GM23248 (cell line): Measurements from ENCODE around the gene RPS19. TPM values are rescaled to one million over a fixed set of nuclear protein-coding genes. Genes with fewer than 3 reads are reported as not detected.

Experiments used
- DNase-seq: peaks from one replicate; pipeline ENCODE4 v3.0.0-alpha.2; 2015
- H2AFZ ChIP-seq: fragments of 200-600 bp; sonication (generic); 2 replicates; pipeline ENCODE4 v1.6.1; 2016; ENCODE audit warnings: antibody characterized with exemption
- H3F3A ChIP-seq: fragments of 200-600 bp; sonication (generic); 2 replicates; pipeline ENCODE4 v1.6.1; 2016; ENCODE audit warnings: mild to moderate bottlenecking, antibody characterized with exemption, mixed run types; ENCODE audit not compliant: insufficient read depth
- H3K27ac ChIP-seq: fragments of 200-600 bp; sonication (generic); 2 replicates; pipeline ENCODE4 v1.5.1; 2016; ENCODE audit warnings: mild to moderate bottlenecking
- H3K27me3 ChIP-seq: fragments of 200-600 bp; sonication (generic); replicated peaks from 2 replicates; pipeline ENCODE4 v1.6.1; 2016; ENCODE audit warnings: mild to moderate bottlenecking; ENCODE audit not compliant: insufficient read depth
- H3K36me3 ChIP-seq: fragments of 200-600 bp; sonication (generic); 2 replicates; pipeline ENCODE4 v1.6.1; 2016; ENCODE audit warnings: low read depth, mild to moderate bottlenecking
- H3K4me1 ChIP-seq: fragments of 200-600 bp; sonication (generic); 2 replicates; pipeline ENCODE4 v1.6.1; 2016; ENCODE audit warnings: mild to moderate bottlenecking; ENCODE audit not compliant: insufficient read depth
- H3K4me2 ChIP-seq: fragments of 200-600 bp; sonication (generic); one replicate; pipeline ENCODE4 v1.6.1; 2016; ENCODE audit warnings: mild to moderate bottlenecking; ENCODE audit not compliant: unreplicated experiment
- H3K4me3 ChIP-seq: fragments of 200-600 bp; sonication (generic); 2 replicates; pipeline ENCODE4 v1.5.1; 2016; ENCODE audit warnings: mild to moderate bottlenecking
- H3K79me2 ChIP-seq: fragments of 200-600 bp; sonication (generic); 2 replicates; pipeline ENCODE4 v1.6.1; 2016; ENCODE audit warnings: mild to moderate bottlenecking; ENCODE audit not compliant: insufficient read depth
- H3K9ac ChIP-seq: fragments of 200-600 bp; sonication (generic); 2 replicates; pipeline ENCODE4 v1.6.1; 2016; ENCODE audit warnings: mild to moderate bottlenecking
- H3K9me2 ChIP-seq: fragments of 200-600 bp; sonication (generic); 2 replicates; pipeline ENCODE4 v1.6.1; 2016; ENCODE audit warnings: mixed run types, mild to moderate bottlenecking, moderate library complexity; ENCODE audit not compliant: insufficient read depth
- H3K9me3 ChIP-seq: fragments of 200-600 bp; sonication (generic); one replicate; pipeline ENCODE4 v1.6.1; 2017; ENCODE audit warnings: low read depth
- H4K20me1 ChIP-seq: fragments of 200-600 bp; sonication (generic); 2 replicates; pipeline ENCODE4 v1.6.0; 2016; ENCODE audit not compliant: insufficient read depth
- EZH2 ChIP-seq: fragments of 200-600 bp; sonication (generic); IDR thresholded peaks from 2 replicates; pipeline ENCODE4 v1.6.1; 2018; ENCODE audit warnings: antibody characterized with exemption, mild to moderate bottlenecking; ENCODE audit not compliant: insufficient read depth, poor library complexity, severe bottlenecking
- EZH2phosphoT487 ChIP-seq: fragments of 200-600 bp; sonication (generic); IDR thresholded peaks from 2 replicates; pipeline ENCODE4 v1.6.1; 2018; ENCODE audit warnings: antibody characterized with exemption, moderate library complexity, mild to moderate bottlenecking, low read depth; ENCODE audit not compliant: insufficient read depth
- WGBS, 2 experiments: methylation state at CpG; one replicate each; pipeline ENCODE4 v1.1.6; 2015 to 2017; ENCODE audit warnings: low lambda C conversion rate in 2 of 2, low coverage in 1 of 2; ENCODE audit errors: missing lambda C conversion rate in 2 of 2; 5-methylcytosine and 5-hydroxymethylcytosine counted together
- in situ Hi-C: fragments of 300-500 bp; cut with MboI; formaldehyde crosslinking; loops from 2 replicates; pipeline ENCODE4 v1.15.0; 2020
- polyA plus RNA-seq: library from polyadenylated mRNA; unstranded; fragments of >200 nt; fragmentation: Nextera tagmentation; extraction: Ambion mirVana; gene quantifications from 2 replicates; pipeline ENCODE4 v1.2.1, GENCODE V29; 2016
- total RNA-seq: library from RNA; depleted of rRNA; stranded (reverse); fragments of >200 nt; shearing (Covaris generic); gene quantifications from 2 replicates; pipeline ENCODE4 v1.2.3, GENCODE V29; 2014

RPS19 gene
- total and polyA plus RNA-seq, 2 experiments from 2014 or later: 881 to 2,316 TPM

GRCh38 chr19:41877916-41878905 is 18.2 kb downstream of the RPS19 start:
- in situ Hi-C loops: no loop called here
- H3K27me3 ChIP-seq: no peaks in the 10 kb centered on the region
- H3F3A ChIP-seq: peaks cover 15% of the 10 kb centered on the region
- no peaks in the 10 kb centered on the region for H3K9me2 ChIP-seq
- no peak for TF ChIP-seq EZH2phosphoT487
- TF ChIP-seq EZH2: no peak
- WGBS, 2 experiments: 58 to 59% methylated on average over 13 to 17 of the region's 17 CpGs
- H3K36me3 ChIP-seq: no peaks in the 10 kb centered on the region
- H3K79me2 ChIP-seq: no peaks in the 10 kb centered on the region
- no peak overlapping the region for H2AFZ ChIP-seq
- H3K27ac ChIP-seq: no peak overlapping the region
- H3K4me1 ChIP-seq: no peaks in the 10 kb centered on the region
- H3K9me3 ChIP-seq: no peaks in the 10 kb centered on the region
- DNase-seq: no peak
- no peak overlapping the region for H3K4me3 ChIP-seq
- no peak overlapping the region for H3K4me2 ChIP-seq
- H4K20me1 ChIP-seq: no peaks in the 10 kb centered on the region
- no peak overlapping the region for H3K9ac ChIP-seq

GRCh38 chr19:41879080-41879479 is 19.0 kb downstream of the RPS19 start:
- Histone ChIP-seq H3K79me2 (no peaks in the 10 kb centered on the region), H3K9ac (no peak overlapping the region), H3K4me1 (no peaks in the 10 kb centered on the region), H3K9me3 (no peaks in the 10 kb centered on the region), H3K4me2 (no peak overlapping the region), H3K9me2 (no peaks in the 10 kb centered on the region), H3K27ac (no peak overlapping the region), H3K27me3 (no peaks in the 10 kb centered on the region), H3K4me3 (no peak overlapping the region), H2AFZ (no peak overlapping the region), H3F3A (peaks cover 13% of the 10 kb centered on the region), H3K36me3 (no peaks in the 10 kb centered on the region), H4K20me1 (no peaks in the 10 kb centered on the region)
- TF ChIP-seq EZH2 (no peak), EZH2phosphoT487 (no peak)
- no peak for DNase-seq
- in situ Hi-C loops: no loop called here
- WGBS, 2 experiments: 75 to 78% methylated on average over 20 to 21 of the region's 21 CpGs

DNA sequence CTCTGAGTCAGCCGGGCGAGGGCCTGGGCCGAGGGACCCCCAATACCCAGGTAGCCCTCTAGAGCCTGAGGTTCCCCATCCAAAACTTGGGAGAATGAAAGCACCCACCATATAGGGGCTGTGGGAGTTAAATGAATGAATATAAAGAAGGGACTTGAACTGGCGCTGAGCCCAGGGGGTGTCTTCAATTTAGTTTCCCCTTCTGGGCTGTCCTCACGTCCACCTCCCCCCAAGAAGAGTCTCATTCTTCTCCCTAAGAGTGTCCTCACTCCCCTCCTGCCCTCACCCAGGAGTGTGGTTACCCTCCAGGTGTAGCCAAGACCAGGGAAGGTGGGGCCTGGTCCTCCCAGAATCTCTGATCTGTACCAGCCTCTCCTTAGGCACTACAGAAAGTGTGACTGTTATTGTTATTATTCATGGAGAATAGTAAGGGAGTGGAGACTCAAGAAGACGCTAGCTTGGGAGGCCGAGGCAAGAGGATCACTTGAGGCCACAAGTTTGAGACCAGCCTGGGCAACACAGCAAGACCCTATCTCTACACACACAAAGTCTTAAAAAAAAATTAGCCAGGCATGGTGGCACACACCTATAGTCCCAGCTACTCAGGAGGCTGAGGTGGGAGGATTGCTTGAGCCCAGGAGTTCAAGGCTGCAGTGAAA is 19.7 kb downstream of the RPS19 start:
- WGBS, 2 experiments: 35 to 54% methylated on average over 6 to 7 of the region's 7 CpGs
- Histone ChIP-seq H3K36me3 (no peaks in the 10 kb centered on the region), H3K79me2 (peaks cover 6% of the 10 kb centered on the region), H3K4me1 (peaks cover 1% of the 10 kb centered on the region; the same call in 1 of the 2 replicates), H4K20me1 (no peaks in the 10 kb centered on the region), H3K27ac (no peak overlapping the region), H3K27me3 (no peaks in the 10 kb centered on the region), H2AFZ (no peak overlapping the region), H3K9ac (no peak overlapping the region), H3K9me3 (no peaks in the 10 kb centered on the region), H3K9me2 (no peaks in the 10 kb centered on the region), H3K4me2 (no peak overlapping the region), H3F3A (peaks cover 13% of the 10 kb centered on the region), H3K4me3 (no peak overlapping the region)
- in situ Hi-C loops: no loop called here
- no peak for DNase-seq
- TF ChIP-seq EZH2phosphoT487 (no peak), EZH2 (no peak)

GRCh38 chr19:41880329-41880708 is 20.3 kb downstream of the RPS19 start:
- Histone ChIP-seq H3K36me3 (no peaks in the 10 kb centered on the region), H3K79me2 (peaks cover 11% of the 10 kb centered on the region), H3K27me3 (no peaks in the 10 kb centered on the region), H3K4me2 (no peak overlapping the region), H3K9me3 (no peaks in the 10 kb centered on the region), H3F3A (peaks cover 13% of the 10 kb centered on the region), H3K4me1 (peaks cover 5% of the 10 kb centered on the region; the same call in 1 of the 2 replicates), H3K9me2 (no peaks in the 10 kb centered on the region), H3K27ac (no peak overlapping the region), H4K20me1 (no peaks in the 10 kb centered on the region), H3K9ac (no peak overlapping the region), H2AFZ (no peak overlapping the region), H3K4me3 (no peak overlapping the region)
- no peak for DNase-seq
- in situ Hi-C loops: no loop called here
- TF ChIP-seq EZH2phosphoT487 (no peak), EZH2 (no peak)
- 57 to 59% methylated on average over 4 to 5 of the region's 5 CpGs for WGBS, 2 experiments
